Calu3 (cell line): ENCODE data around the gene ETFDH. TPM values are rescaled to one million over a fixed set of nuclear protein-coding genes. Genes with fewer than 3 reads are reported as not detected.
"Not testable (repeated sequence)": the region's sequence is repeated elsewhere in the genome, so short reads cannot be mapped to it uniquely, and the experiment has no call there.

Experiments
- BruUV-seq: library from RNA; stranded (reverse); fragments of 400-500 nt; replicated peaks from 2 replicates; lab custom pipeline; 2021; lab: Mats Ljungman, UMichigan
- CTCF ChIA-PET: fragments of 300-600 bp; sonication (Branson Sonifier 250); formaldehyde crosslinking; loops from one replicate; lab custom pipeline; 2022; ENCODE audit warnings: antibody characterized with exemption; lab: Charles Lee
- DNase-seq: peaks from one replicate; pipeline ENCODE4 v3.0.0; 2022
- H3K27ac Mint-ChIP-seq: one replicate; pipeline ENCODE4 v1.8.0; 2022; ENCODE audit warnings: mixed read lengths; ENCODE audit not compliant: unreplicated experiment
- H3K27me3 Mint-ChIP-seq: one replicate; pipeline ENCODE4 v1.8.0; 2022; ENCODE audit warnings: mixed read lengths; ENCODE audit not compliant: unreplicated experiment
- H3K36me3 Mint-ChIP-seq: one replicate; pipeline ENCODE4 v1.8.0; 2022; ENCODE audit warnings: mild to moderate bottlenecking, moderate library complexity, mixed read lengths; ENCODE audit not compliant: insufficient read depth, unreplicated experiment
- H3K4me1 Mint-ChIP-seq: one replicate; pipeline ENCODE4 v1.8.0; 2022; ENCODE audit warnings: mild to moderate bottlenecking, low read depth, mixed read lengths; ENCODE audit not compliant: unreplicated experiment
- H3K4me3 Mint-ChIP-seq: one replicate; pipeline ENCODE4 v1.8.0; 2022; ENCODE audit warnings: mild to moderate bottlenecking, low read depth, moderate library complexity, mixed read lengths; ENCODE audit not compliant: unreplicated experiment
- H3K9me3 Mint-ChIP-seq: one replicate; pipeline ENCODE4 v1.8.0; 2022; ENCODE audit warnings: low read depth, mixed read lengths; ENCODE audit not compliant: unreplicated experiment
- CTCF ChIP-seq: fragments of 200-600 bp; IDR thresholded peaks from one replicate; pipeline ENCODE4 v1.8.0; 2022; ENCODE audit warnings: antibody characterized with exemption; ENCODE audit not compliant: unreplicated experiment
- intact Hi-C: fragments of 100-400 bp; cut with micrococcal nuclease; formaldehyde crosslinking; loops from one replicate; pipeline ENCODE4 v1.10.0; 2022; ENCODE audit not compliant: unreplicated experiment
- total RNA-seq: library from RNA; stranded (reverse); gene quantifications from 2 replicates; pipeline ENCODE4 v1.2.3, GENCODE V29; 2022

ETFDH gene
- total RNA-seq, 1 experiment from 2014 or later: 13.8 TPM

- TF ChIP-seq CTCF: no peak
- Mint-ChIP-seq H3K9me3 (no peaks in the 10 kb centered on the region), H3K27ac (no peak overlapping the region), H3K4me3 (no peak overlapping the region), H3K27me3 (no peaks in the 10 kb centered on the region), H3K4me1 (no peaks in the 10 kb centered on the region), H3K36me3 (no peaks in the 10 kb centered on the region)
- no TSS peak for BruUV-seq
- CTCF ChIA-PET: interaction anchor here (0.7 kb wide), 1 partner anchor 42 kb away, joined by 4 read pairs; no protein-coding TSS in a partner anchor
- intact Hi-C loops: no loop called here
- DNase-seq: no peak
Measured at GRCh38 chr4:158741326-158742021, 69.4 kb downstream of the ETFDH start.

GRCh38 chr4:158746537-158746936, 74.4 kb downstream of the ETFDH start:
- intact Hi-C loops, H3K27ac Mint-ChIP-seq, H3K36me3 Mint-ChIP-seq, H3K4me3 Mint-ChIP-seq, H3K9me3 Mint-ChIP-seq, CTCF ChIA-PET, BruUV-seq, H3K27me3 Mint-ChIP-seq, DNase-seq, H3K4me1 Mint-ChIP-seq: not testable (repeated sequence)

GRCh38 chr4:158750379-158750778, 78.3 kb downstream of the ETFDH start:
- H3K4me3 Mint-ChIP-seq: no peak overlapping the region

GRCh38 chr4:158754385-158755180, 82.5 kb downstream of the ETFDH start:
- Mint-ChIP-seq H3K4me3 (no peak overlapping the region), H3K27me3 (no peaks in the 10 kb centered on the region), H3K9me3 (peaks cover 3% of the 10 kb centered on the region), H3K27ac (no peak overlapping the region), H3K4me1 (no peaks in the 10 kb centered on the region), H3K36me3 (no peaks in the 10 kb centered on the region)
- no peak for DNase-seq
- no TSS peak for BruUV-seq
- TF ChIP-seq CTCF: no peak
- CTCF ChIA-PET: no interaction called here
- intact Hi-C loops: no loop called here

More at GRCh38 chr4:158750379-158750778, 78.3 kb downstream of the ETFDH start:
- intact Hi-C loops: no loop called here
- Mint-ChIP-seq H3K36me3 (no peaks in the 10 kb centered on the region), H3K4me1 (no peaks in the 10 kb centered on the region), H3K9me3 (no peaks in the 10 kb centered on the region), H3K27ac (no peak overlapping the region), H3K27me3 (no peaks in the 10 kb centered on the region)
- DNase-seq: no peak
- no TSS peak for BruUV-seq
- no peak for TF ChIP-seq CTCF
- CTCF ChIA-PET: no interaction called here

GRCh38 chr4:158755819-158756218, 83.7 kb downstream of the ETFDH start:
- intact Hi-C loops, H3K36me3 Mint-ChIP-seq, H3K27me3 Mint-ChIP-seq, H3K27ac Mint-ChIP-seq, DNase-seq, H3K4me1 Mint-ChIP-seq, H3K4me3 Mint-ChIP-seq, BruUV-seq, H3K9me3 Mint-ChIP-seq: not testable (repeated sequence)
- CTCF ChIA-PET: interaction anchor here (0.5 kb wide), 1 partner anchor 153 kb away, joined by 5 read pairs; no protein-coding TSS in a partner anchor
